PC-9 (cell line): ENCODE measurements around the gene MACROD2. TPM values are rescaled to one million over a fixed set of nuclear protein-coding genes. Genes with fewer than 3 reads are reported as not detected.

Experiments used
- BruUV-seq: library from RNA; stranded (reverse); fragments of 400-500 nt; replicated peaks from 2 replicates; lab custom pipeline; 2021; lab: Mats Ljungman, UMichigan
- CTCF ChIA-PET: fragments of 300-600 bp; sonication (Branson Sonifier 250); formaldehyde crosslinking; loops from one replicate; lab custom pipeline; 2022; ENCODE audit warnings: antibody characterized with exemption; lab: Charles Lee
- POLR2A ChIA-PET: fragments of 300-600 bp; sonication (Branson Sonifier 250); formaldehyde crosslinking; loops from one replicate; lab custom pipeline; 2022; ENCODE audit warnings: antibody characterized with exemption; ENCODE audit not compliant: unreplicated experiment; lab: Charles Lee
- DNase-seq, 2 experiments: peaks; one replicate each; pipeline versions ENCODE4 v3.0.0 to v3.0.0-alpha.2; 2015 to 2022; ENCODE audit warnings: mixed read lengths in 1 of 2
- H2AFZ ChIP-seq: fragments of 200-600 bp; sonication (generic); 2 replicates; pipeline ENCODE4 v1.8.1; 2017; ENCODE audit warnings: antibody characterized with exemption
- H3F3A ChIP-seq: fragments of 200-600 bp; sonication (generic); 2 replicates; pipeline ENCODE4 v1.8.1; 2017; ENCODE audit warnings: antibody characterized with exemption, mild to moderate bottlenecking, low read depth; ENCODE audit not compliant: insufficient read depth
- H3K27ac ChIP-seq: fragments of 200-600 bp; sonication (generic); 2 replicates; pipeline ENCODE4 v1.6.1; 2016; ENCODE audit warnings: mixed run types
- H3K27me3 ChIP-seq: fragments of 200-600 bp; sonication (generic); 2 replicates; pipeline ENCODE4 v1.6.1; 2016; ENCODE audit warnings: low read depth, mixed run types; ENCODE audit not compliant: insufficient read depth
- H3K36me3 ChIP-seq: fragments of 200-600 bp; sonication (generic); 2 replicates; pipeline ENCODE4 v1.6.1; 2016; ENCODE audit warnings: low read depth, mixed run types
- H3K4me1 ChIP-seq: fragments of 200-600 bp; sonication (generic); replicated peaks from 2 replicates; pipeline ENCODE4 v1.6.1; 2016; ENCODE audit warnings: mixed run types; ENCODE audit not compliant: insufficient read depth
- H3K4me2 ChIP-seq: fragments of 200-600 bp; sonication (generic); 2 replicates; pipeline ENCODE4 v1.6.1; 2017; ENCODE audit warnings: mixed run types
- H3K4me3 ChIP-seq: fragments of 200-600 bp; sonication (generic); 2 replicates; pipeline ENCODE4 v1.6.1; 2016; ENCODE audit warnings: mixed run types
- H3K79me2 ChIP-seq: fragments of 200-600 bp; sonication (generic); 2 replicates; pipeline ENCODE4 v1.6.1; 2017; ENCODE audit warnings: low read depth, mixed run types
- H3K9me2 ChIP-seq: fragments of 200-600 bp; sonication (generic); 2 replicates; pipeline ENCODE4 v1.8.1; 2017; ENCODE audit warnings: mild to moderate bottlenecking; ENCODE audit not compliant: insufficient read depth
- H3K9me3 ChIP-seq: fragments of 200-600 bp; sonication (generic); 2 replicates; pipeline ENCODE4 v1.8.1; 2016; ENCODE audit warnings: low read depth; ENCODE audit not compliant: insufficient read depth
- H4K20me1 ChIP-seq: fragments of 200-600 bp; sonication (generic); 2 replicates; pipeline ENCODE4 v1.8.1; 2017; ENCODE audit not compliant: insufficient read depth
- CTCF ChIP-seq: fragments of 200-600 bp; sonication (generic); conservative IDR thresholded peaks from 2 replicates; pipeline ENCODE4 v1.6.1; 2017; ENCODE audit warnings: mixed run types, antibody characterized with exemption, mild to moderate bottlenecking, moderate library complexity
- EZH2 ChIP-seq: fragments of 200-600 bp; sonication (generic); IDR thresholded peaks from 2 replicates; pipeline ENCODE4 v1.8.0; 2017; ENCODE audit warnings: antibody characterized with exemption, low read depth
- intact Hi-C: fragments of 100-400 bp; cut with micrococcal nuclease; formaldehyde crosslinking; loops from one replicate; pipeline ENCODE4 v1.10.0; 2022; ENCODE audit not compliant: unreplicated experiment
- total RNA-seq: library from RNA; stranded (reverse); gene quantifications from 2 replicates; pipeline ENCODE4 v1.2.3, GENCODE V29; 2021

Gene MACROD2
- total RNA-seq, 1 experiment from 2014 or later: 11.4 TPM

- no peaks in the 10 kb centered on the region for H3K79me2 ChIP-seq
- no peaks in the 10 kb centered on the region for H3K4me1 ChIP-seq
- CTCF ChIA-PET: no interaction called here
- POLR2A ChIA-PET: no interaction called here
- H2AFZ ChIP-seq: no peak overlapping the region
- intact Hi-C loops: loop anchor here (2.0 kb wide), 1 partner anchor 374 kb away; the partner anchor contains the start of gene FLRT3
- H3K36me3 ChIP-seq: no peaks in the 10 kb centered on the region
- BruUV-seq: no TSS peak
- no peaks in the 10 kb centered on the region for H3K9me3 ChIP-seq
- H3K9me2 ChIP-seq: no peaks in the 10 kb centered on the region
- no peak overlapping the region for H3K4me3 ChIP-seq
- no peaks in the 10 kb centered on the region for H3K27me3 ChIP-seq
- TF ChIP-seq EZH2: no peak
- no peak for TF ChIP-seq CTCF
- H3K27ac ChIP-seq: no peak overlapping the region
- no peak overlapping the region for H3K4me2 ChIP-seq
- no peak for DNase-seq
- H4K20me1 ChIP-seq: no peaks in the 10 kb centered on the region
- H3F3A ChIP-seq: no peaks in the 10 kb centered on the region
Observed at GRCh38 chr20:14710951-14711350, 715.6 kb downstream of the MACROD2 start.

GRCh38 chr20:14711652-14712051 is 716.3 kb downstream of the MACROD2 start:
- no peaks in the 10 kb centered on the region for H4K20me1 ChIP-seq
- ChIA-PET POLR2A (no interaction called here), CTCF (no interaction called here)
- H3F3A ChIP-seq: no peaks in the 10 kb centered on the region
- intact Hi-C loops: loop anchor here (1.0 to 2.0 kb wide), 3 partner anchors 64 to 375 kb away; partner anchors contain the start of gene FLRT3
- no peaks in the 10 kb centered on the region for H3K79me2 ChIP-seq
- no peak overlapping the region for H3K27ac ChIP-seq
- no peaks in the 10 kb centered on the region for H3K4me1 ChIP-seq
- no peak overlapping the region for H3K4me2 ChIP-seq
- no peaks in the 10 kb centered on the region for H3K36me3 ChIP-seq
- no peaks in the 10 kb centered on the region for H3K9me2 ChIP-seq
- no peak overlapping the region for H3K4me3 ChIP-seq
- BruUV-seq: no TSS peak
- H2AFZ ChIP-seq: no peak overlapping the region
- TF ChIP-seq EZH2 (no peak), CTCF (no peak)
- no peaks in the 10 kb centered on the region for H3K9me3 ChIP-seq
- no peak for DNase-seq
- no peaks in the 10 kb centered on the region for H3K27me3 ChIP-seq

- ChIA-PET CTCF (interaction anchor here (0.6 kb wide), 1 partner anchor 278 kb away, joined by 3 read pairs; no protein-coding TSS in a partner anchor), POLR2A (interaction anchor here (0.6 kb wide), 2 partner anchors 35 to 38 kb away, joined by 3 to 5 read pairs; no protein-coding TSS in a partner anchor)
- Histone ChIP-seq H3K27me3 (no peaks in the 10 kb centered on the region), H3K9me2 (no peaks in the 10 kb centered on the region), H3K9me3 (no peaks in the 10 kb centered on the region), H3K4me1 (no peaks in the 10 kb centered on the region), H4K20me1 (no peaks in the 10 kb centered on the region), H3K4me2 (0 out of 2 replicates have a peak overlapping the region, but pooled peaks have one; percentile 16), H3K4me3 (no peak overlapping the region), H3K79me2 (no peaks in the 10 kb centered on the region), H2AFZ (no peak overlapping the region), H3K36me3 (no peaks in the 10 kb centered on the region), H3K27ac (peak overlapping the region; percentile 54), H3F3A (no peaks in the 10 kb centered on the region)
- no TSS peak for BruUV-seq
- peak; percentile 56 to 86 for DNase-seq
- intact Hi-C loops: loop anchor here (1.0 to 2.0 kb wide), 2 partner anchors 63 to 250 kb away; no protein-coding TSS in a partner anchor
- TF ChIP-seq CTCF (no peak), EZH2 (no peak)
Observed at GRCh38 chr20:14712302-14712739, 717.0 kb downstream of the MACROD2 start.
